IMR-90 (cell line): ENCODE data around the gene TMEM252. TPM values are rescaled to one million over a fixed set of nuclear protein-coding genes. Genes with fewer than 3 reads are reported as not detected.

Experiments
- ATAC-seq: fragments of 200-7000 bp; cut with Tn5 transposase; 2 replicates; pipeline ENCODE4 v1.9.1; 2020; ENCODE audit warnings: low read depth, mild to moderate bottlenecking, moderate library complexity
- Bru-seq: library from RNA; stranded (reverse); fragments of 400-500 nt; gene quantifications from one replicate; lab custom pipeline; 2021; lab: Mats Ljungman, UMichigan
- BruChase-seq, 2 experiments: library from RNA; stranded (reverse); fragments of 400-500 nt; gene quantifications; one replicate each; lab custom pipeline; 2021; lab: Mats Ljungman, UMichigan
- BruUV-seq: library from RNA; stranded (reverse); fragments of 400-500 nt; replicated peaks from 2 replicates; lab custom pipeline; 2021; lab: Mats Ljungman, UMichigan
- CTCF ChIA-PET: fragments of 300-600 bp; formaldehyde crosslinking; extraction: SDS; loops from one replicate; lab custom pipeline; 2021; ENCODE audit warnings: antibody characterized with exemption; lab: Yijun Ruan, JAX
- POLR2A ChIA-PET: fragments of 300-600 bp; sonication (Branson Sonifier 250); formaldehyde crosslinking; loops from one replicate; lab custom pipeline; 2022; ENCODE audit warnings: antibody characterized with exemption; ENCODE audit not compliant: unreplicated experiment; lab: Charles Lee
- DNase-seq: peaks from one replicate; pipeline ENCODE4 v3.0.0; 2013
- H2AFZ ChIP-seq: replicated peaks from 2 replicates; pipeline ENCODE3; 2013; ENCODE audit warnings: low read length, mild to moderate bottlenecking; ENCODE audit not compliant: poor library complexity
- H2AK5ac ChIP-seq: 2 replicates; pipeline ENCODE4 v1.6.1; 2013; ENCODE audit warnings: low read depth, low read length, inconsistent platforms
- H2AK9ac ChIP-seq: replicated peaks from 2 replicates; pipeline ENCODE3; 2013; ENCODE audit warnings: mild to moderate bottlenecking, low read depth, low read length, moderate library complexity; ENCODE audit not compliant: poor library complexity
- H2BK120ac ChIP-seq: 2 replicates; pipeline ENCODE4 v1.6.1; 2013; ENCODE audit warnings: low read depth, low read length, inconsistent platforms
- H2BK15ac ChIP-seq: 3 replicates; pipeline ENCODE4 v1.6.1; 2013; ENCODE audit warnings: low read depth, low read length, inconsistent platforms
- H2BK20ac ChIP-seq: 2 replicates; pipeline ENCODE4 v1.6.1; 2013; ENCODE audit warnings: low read depth, mild to moderate bottlenecking, inconsistent platforms, low read length, moderate library complexity
- H2BK5ac ChIP-seq: 2 replicates; pipeline ENCODE4 v1.6.1; 2013; ENCODE audit warnings: mild to moderate bottlenecking, low read depth, low read length, inconsistent platforms; ENCODE audit not compliant: poor library complexity, severe bottlenecking
- H3K14ac ChIP-seq: replicated peaks from 2 replicates; pipeline ENCODE4 v1.6.1; 2013; ENCODE audit warnings: low read depth, low read length, inconsistent platforms
- H3K18ac ChIP-seq: 2 replicates; pipeline ENCODE4 v1.6.1; 2013; ENCODE audit warnings: low read depth, low read length, control low read depth
- H3K23ac ChIP-seq: 2 replicates; pipeline ENCODE4 v1.6.1; 2013; ENCODE audit warnings: low read depth, low read length, inconsistent platforms
- H3K27ac ChIP-seq: 2 replicates; pipeline ENCODE4 v1.5.1; 2013; ENCODE audit warnings: mild to moderate bottlenecking, control low read depth, low read length; ENCODE audit not compliant: insufficient read depth
- H3K27me3 ChIP-seq: 2 replicates; pipeline ENCODE4 v1.6.1; 2013; ENCODE audit warnings: low read length; ENCODE audit not compliant: control insufficient read depth, insufficient read depth
- H3K36me3 ChIP-seq: 2 replicates; pipeline ENCODE4 v1.6.1; 2013; ENCODE audit warnings: low read length, mixed read lengths; ENCODE audit not compliant: control insufficient read depth, insufficient read depth
- H3K4ac ChIP-seq: 2 replicates; pipeline ENCODE4 v1.6.1; 2013; ENCODE audit warnings: low read depth, low read length, inconsistent platforms
- H3K4me1 ChIP-seq: 2 replicates; pipeline ENCODE4 v1.6.1; 2013; ENCODE audit warnings: low read length, mixed read lengths; ENCODE audit not compliant: control insufficient read depth, insufficient read depth
- H3K4me2 ChIP-seq: 2 replicates; pipeline ENCODE4 v1.6.1; 2013; ENCODE audit warnings: low read depth, mild to moderate bottlenecking, control low read depth, low read length, moderate library complexity
- H3K4me3 ChIP-seq: 2 replicates; pipeline ENCODE4 v1.5.1; 2013; ENCODE audit warnings: low read depth, mild to moderate bottlenecking, control low read depth, low read length, moderate library complexity; ENCODE audit not compliant: insufficient read depth
- H3K56ac ChIP-seq: 2 replicates; pipeline ENCODE4 v1.6.1; 2013; ENCODE audit warnings: low read length, inconsistent platforms; ENCODE audit not compliant: insufficient read depth; ENCODE audit errors: extremely low read depth
- H3K79me1 ChIP-seq, 2 experiments: 2 replicates each; pipeline ENCODE4 v1.6.1; 2013; ENCODE audit warnings: low read length in 2 of 2, inconsistent platforms in 1 of 2, low read depth in 1 of 2
- H3K9ac ChIP-seq: 2 replicates; pipeline ENCODE4 v1.6.1; 2013; ENCODE audit warnings: low read depth, low read length, control low read depth
- H3K9me1 ChIP-seq: 2 replicates; pipeline ENCODE4 v1.6.1; 2013; ENCODE audit warnings: low read length, inconsistent platforms; ENCODE audit not compliant: insufficient read depth
- H3K9me3 ChIP-seq: 2 replicates; pipeline ENCODE4 v1.6.1; 2013; ENCODE audit warnings: low read length; ENCODE audit not compliant: control insufficient read depth, insufficient read depth
- H4K20me1 ChIP-seq: 2 replicates; pipeline ENCODE4 v1.6.1; 2013; ENCODE audit warnings: low read length, inconsistent platforms; ENCODE audit not compliant: insufficient read depth
- H4K5ac ChIP-seq: 2 replicates; pipeline ENCODE4 v1.6.1; 2013; ENCODE audit warnings: mild to moderate bottlenecking, low read depth, low read length, control low read depth
- H4K8ac ChIP-seq, 2 experiments: 2 replicates each; pipeline ENCODE4 v1.6.1; 2013; ENCODE audit warnings: low read depth in 2 of 2, low read length in 2 of 2, control low read depth in 1 of 2, inconsistent platforms in 1 of 2
- H4K91ac ChIP-seq: 2 replicates; pipeline ENCODE4 v1.6.1; 2013; ENCODE audit warnings: low read depth, low read length, inconsistent platforms; ENCODE audit not compliant: insufficient read depth
- BHLHE40 ChIP-seq: fragments of 150-350 bp; IDR thresholded peaks from 2 replicates; pipeline ENCODE4 v1.6.1; 2016; ENCODE audit warnings: mild to moderate bottlenecking, low read depth, low read length
- FOS ChIP-seq: fragments of 150-350 bp; IDR thresholded peaks from 2 replicates; pipeline ENCODE4 v1.6.1; 2016; ENCODE audit warnings: low read depth, low read length
- MAFK ChIP-seq: IDR thresholded peaks from 2 replicates; pipeline ENCODE4 v1.6.1; 2012; ENCODE audit warnings: low read depth, low read length, improper control_type of control experiment
- MAZ ChIP-seq: IDR thresholded peaks from 2 replicates; pipeline ENCODE4 v1.6.1; 2012; ENCODE audit warnings: low read depth, mild to moderate bottlenecking, low read length, improper control_type of control experiment, moderate library complexity, borderline replicate concordance
- MXI1 ChIP-seq: IDR thresholded peaks from 2 replicates; pipeline ENCODE4 v1.6.1; 2012; ENCODE audit warnings: low read depth, mild to moderate bottlenecking, low read length, moderate library complexity, borderline replicate concordance
- NFE2L2 ChIP-seq: fragments of 150-350 bp; IDR thresholded peaks from 2 replicates; pipeline ENCODE4 v1.6.1; 2016; ENCODE audit warnings: low read depth, mild to moderate bottlenecking, low read length
- POLR2A ChIP-seq: IDR thresholded peaks from 2 replicates; pipeline ENCODE4 v1.6.1; 2012; ENCODE audit warnings: mild to moderate bottlenecking, low read depth, low read length
- WGBS, 2 experiments: methylation state at CpG; one replicate each; pipeline versions ENCODE4 v1.1.5 to v1.1.7; 2013; ENCODE audit warnings: missing lambda C conversion rate in 2 of 2; ENCODE audit not compliant: insufficient read length in 1 of 2; ENCODE audit errors: extremely low coverage in 2 of 2; 5-methylcytosine and 5-hydroxymethylcytosine counted together
- dilution Hi-C: fragments of 300-500 bp; cut with HindIII; formaldehyde crosslinking; loops from one replicate; pipeline ENCODE4 v1.14.3; 2018; ENCODE audit warnings: low sequenced_read_pairs; ENCODE audit not compliant: unreplicated experiment
- in situ Hi-C: fragments of 300-500 bp; cut with MboI; formaldehyde crosslinking; loops from 3 replicates; pipeline ENCODE4 v1.14.3; 2019; ENCODE audit warnings: low sequenced_read_pairs, inconsistent platforms, mixed read lengths
- intact Hi-C: fragments of 100-400 bp; cut with micrococcal nuclease; formaldehyde crosslinking; loops from 2 replicates; pipeline ENCODE4 v1.10.0; 2022
- long read RNA-seq: library from polyadenylated mRNA; unstranded; transcript quantifications from one replicate; pipeline ENCODE4 v2.0.0, GENCODE V29; 2021; ENCODE audit not compliant: unreplicated experiment
- polyA plus RNA-seq, 3 experiments: library from polyadenylated mRNA; depleted of rRNA; stranded (reverse); fragments of >200 nt; gene quantifications; 2 replicates each; pipeline ENCODE4 v1.2.3, GENCODE V29; 2012; ENCODE audit warnings: low replicate concordance in 1 of 3
- total RNA-seq: library from RNA; depleted of rRNA; stranded (reverse); fragments of >200 nt; gene quantifications from 2 replicates; pipeline ENCODE4 v1.2.3, GENCODE V29; 2012; rRNA removed
- TF ChIP-seq, protein P1 (sequence below): conservative IDR thresholded peaks from 2 replicates; pipeline ENCODE4 v1.5.1; 2012; ENCODE audit warnings: mild to moderate bottlenecking, low read depth, low read length, improper control_type of control experiment
- TF ChIP-seq, protein P2 (sequence below): fragments of 150-350 bp; IDR thresholded peaks from 2 replicates; pipeline ENCODE4 v1.6.1; 2017; ENCODE audit warnings: mild to moderate bottlenecking, antibody characterized with exemption, low read length, low read depth

TMEM252 gene, protein sequence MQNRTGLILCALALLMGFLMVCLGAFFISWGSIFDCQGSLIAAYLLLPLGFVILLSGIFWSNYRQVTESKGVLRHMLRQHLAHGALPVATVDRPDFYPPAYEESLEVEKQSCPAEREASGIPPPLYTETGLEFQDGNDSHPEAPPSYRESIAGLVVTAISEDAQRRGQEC
- total RNA-seq, result not detected in 2 replicates
- polyA plus RNA-seq (2012; rRNA removed), result not detected in 2 replicates
- polyA plus RNA-seq (2012; cell fraction: cytosol; rRNA removed), result not detected in 2 replicates
- not detected in 2 replicates for polyA plus RNA-seq (2012; cell fraction: nucleus; rRNA removed; ENCODE audit: low replicate concordance)
- not detected for Bru-seq, nascent RNA
- BruChase-seq, experiment 1, labeled RNA remaining after a 6-hour chase, result not detected
- BruChase-seq, experiment 2, labeled RNA remaining after a 2-hour chase, result not detected
- long read RNA-seq, result 0 reads

DNA sequence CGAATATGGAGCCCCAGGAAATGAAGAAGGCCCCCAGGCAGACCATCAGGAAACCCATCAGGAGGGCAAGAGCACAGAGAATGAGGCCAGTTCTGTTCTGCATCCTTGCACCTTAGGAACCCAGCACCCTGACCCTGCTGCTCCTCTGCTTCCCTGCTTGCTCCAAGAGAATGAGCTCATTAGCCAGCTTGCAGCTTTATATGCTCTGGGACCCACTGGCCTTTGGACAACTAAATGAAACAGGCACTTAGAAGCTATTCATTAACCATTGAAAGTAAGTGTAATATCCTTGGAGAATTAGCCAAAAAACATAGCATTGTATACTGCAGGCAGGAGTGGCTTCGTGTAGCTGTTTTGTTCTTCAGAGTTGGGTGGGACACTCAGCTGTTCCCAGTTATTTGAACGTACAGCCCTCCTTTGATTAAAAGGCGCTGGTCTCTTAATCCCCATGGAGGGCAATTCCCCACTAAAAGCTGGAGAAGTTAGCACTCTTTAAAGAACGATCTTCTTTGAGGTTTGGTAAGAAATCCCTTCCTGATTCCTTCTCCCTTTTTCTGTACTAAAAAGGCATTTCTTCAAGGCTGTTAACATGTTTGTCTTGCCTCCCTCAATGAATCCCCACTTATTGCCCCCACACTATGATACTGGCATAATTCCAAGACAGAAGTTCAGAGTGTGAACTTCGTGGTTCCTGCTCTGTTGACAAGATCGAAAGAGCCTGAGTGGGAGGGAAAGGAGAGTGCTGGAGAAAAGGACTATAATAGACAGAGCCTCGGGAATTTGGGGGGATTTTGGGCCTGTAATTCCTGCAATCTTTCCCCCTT lies at the start of gene TMEM252:
Gene TMEM252, minus strand, starts transcription at position 172 of the 824 bp plus-strand sequence. Its CDS starts 69 bp downstream, at position 103.
- Histone ChIP-seq H3K27ac (no peak within 1 kb of the TSS), H3K36me3 (no peaks in the 10 kb centered on the region), H3K9me3 (no peaks in the 10 kb centered on the region), H2BK5ac (no peak within 1 kb of the TSS), H2AK9ac (no peak within 1 kb of the TSS), H3K9me1 (no peaks in the 10 kb centered on the region), H3K79me1 (no peaks in the 10 kb centered on the region), H3K23ac (no peak within 1 kb of the TSS), H3K9ac (no peak within 1 kb of the TSS), H4K8ac (no peak within 1 kb of the TSS), H3K18ac (no peak within 1 kb of the TSS), H3K4me1 (no peaks in the 10 kb centered on the region), H4K91ac (no peak within 1 kb of the TSS), H2AFZ (no peak within 1 kb of the TSS), H3K14ac (no peak within 1 kb of the TSS), H4K5ac (no peak within 1 kb of the TSS), H3K4ac (no peak within 1 kb of the TSS), H2BK20ac (no peak within 1 kb of the TSS), H2BK15ac (no peak within 1 kb of the TSS), H2AK5ac (no peak within 1 kb of the TSS), H4K20me1 (no peaks in the 10 kb centered on the region), H3K4me3 (no peak within 1 kb of the TSS), H3K56ac (no peak within 1 kb of the TSS), H3K4me2 (no peak within 1 kb of the TSS), H2BK120ac (no peak within 1 kb of the TSS), H3K27me3 (peaks cover 5% of the 10 kb centered on the region)
- ChIA-PET CTCF (interaction anchor here (1.0 kb wide), 1 partner anchor 21 kb away, joined by 3 read pairs; no protein-coding TSS in a partner anchor), POLR2A (no interaction called here)
- intact Hi-C loops (no loop called here), in situ Hi-C loops (no loop called here), dilution Hi-C loops (no loop called here)
- ATAC-seq (no peak), DNase-seq (no peak)
- TF ChIP-seq POLR2A, result no peak
- TF ChIP-seq MAFK, result no peak
- no peak for TF ChIP-seq MAZ
- TF ChIP-seq MXI1, result no peak
- no peak for TF ChIP-seq FOS
- TF ChIP-seq, protein P1, sequence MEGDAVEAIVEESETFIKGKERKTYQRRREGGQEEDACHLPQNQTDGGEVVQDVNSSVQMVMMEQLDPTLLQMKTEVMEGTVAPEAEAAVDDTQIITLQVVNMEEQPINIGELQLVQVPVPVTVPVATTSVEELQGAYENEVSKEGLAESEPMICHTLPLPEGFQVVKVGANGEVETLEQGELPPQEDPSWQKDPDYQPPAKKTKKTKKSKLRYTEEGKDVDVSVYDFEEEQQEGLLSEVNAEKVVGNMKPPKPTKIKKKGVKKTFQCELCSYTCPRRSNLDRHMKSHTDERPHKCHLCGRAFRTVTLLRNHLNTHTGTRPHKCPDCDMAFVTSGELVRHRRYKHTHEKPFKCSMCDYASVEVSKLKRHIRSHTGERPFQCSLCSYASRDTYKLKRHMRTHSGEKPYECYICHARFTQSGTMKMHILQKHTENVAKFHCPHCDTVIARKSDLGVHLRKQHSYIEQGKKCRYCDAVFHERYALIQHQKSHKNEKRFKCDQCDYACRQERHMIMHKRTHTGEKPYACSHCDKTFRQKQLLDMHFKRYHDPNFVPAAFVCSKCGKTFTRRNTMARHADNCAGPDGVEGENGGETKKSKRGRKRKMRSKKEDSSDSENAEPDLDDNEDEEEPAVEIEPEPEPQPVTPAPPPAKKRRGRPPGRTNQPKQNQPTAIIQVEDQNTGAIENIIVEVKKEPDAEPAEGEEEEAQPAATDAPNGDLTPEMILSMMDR, result no peak
- TF ChIP-seq, protein P2, sequence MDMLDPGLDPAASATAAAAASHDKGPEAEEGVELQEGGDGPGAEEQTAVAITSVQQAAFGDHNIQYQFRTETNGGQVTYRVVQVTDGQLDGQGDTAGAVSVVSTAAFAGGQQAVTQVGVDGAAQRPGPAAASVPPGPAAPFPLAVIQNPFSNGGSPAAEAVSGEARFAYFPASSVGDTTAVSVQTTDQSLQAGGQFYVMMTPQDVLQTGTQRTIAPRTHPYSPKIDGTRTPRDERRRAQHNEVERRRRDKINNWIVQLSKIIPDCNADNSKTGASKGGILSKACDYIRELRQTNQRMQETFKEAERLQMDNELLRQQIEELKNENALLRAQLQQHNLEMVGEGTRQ, result no peak
- TF ChIP-seq NFE2L2, result no peak
- TF ChIP-seq BHLHE40, result no peak
- no TSS peak for BruUV-seq
- WGBS, 2 experiments, result no CpG with 5 or more reads among the region's 8 CpGs
